Natural killer cell treated with Interleukin-12 subunit alpha and Interleukin-12 subunit beta and Interleukin-15 and Interleukin-18, amount 100 ng/mL, for 72 hours (primary cell): ENCODE data around the gene PCDH17. TPM values are rescaled to one million over a fixed set of nuclear protein-coding genes. Genes with fewer than 3 reads are reported as not detected.

ENCODE experiments used
- ATAC-seq, 2 donors: fragments of 150-1000 bp; cut with Tn5 transposase in 1 of 2; sonication (Bioruptor Pico), chemical (Tn5 transposase) in 1 of 2; 2 replicates each; pipeline ENCODE4 v1.10.0; 2021
- DNase-seq: peaks from one replicate; pipeline ENCODE4 v3.0.0; 2022; ENCODE audit warnings: low spot score
- H3K27ac Mint-ChIP-seq, 2 donors: 1 replicate in 1 of 2; 2 replicates in 1 of 2; pipeline ENCODE4 v1.8.0; 2022; ENCODE audit warnings: mixed read lengths in 2 of 2, mild to moderate bottlenecking in 1 of 2, moderate library complexity in 1 of 2
- H3K27me3 Mint-ChIP-seq, 2 donors: 1 replicate in 1 of 2; 2 replicates in 1 of 2; pipeline ENCODE4 v1.8.0; 2022; ENCODE audit warnings: mixed read lengths in 2 of 2
- H3K36me3 Mint-ChIP-seq: one replicate; pipeline ENCODE4 v1.8.0; 2022; ENCODE audit warnings: mixed read lengths
- H3K4me1 Mint-ChIP-seq, 2 donors: 1 replicate in 1 of 2; 2 replicates in 1 of 2; pipeline ENCODE4 v1.8.0; 2022; ENCODE audit warnings: low read depth in 2 of 2, mixed read lengths in 2 of 2, mild to moderate bottlenecking in 1 of 2
- H3K4me3 Mint-ChIP-seq: one replicate; pipeline ENCODE4 v1.8.0; 2022; ENCODE audit warnings: mixed read lengths
- H3K9me3 Mint-ChIP-seq: 2 replicates; pipeline ENCODE4 v1.8.0; 2022; ENCODE audit warnings: mixed read lengths
- total RNA-seq, 2 donors: library from RNA; stranded (reverse); gene quantifications; one replicate each; pipeline ENCODE4 v1.2.3, GENCODE V29; 2022

PCDH17 gene
- total RNA-seq, 2 donors from 2014 or later: not detected

DNA sequence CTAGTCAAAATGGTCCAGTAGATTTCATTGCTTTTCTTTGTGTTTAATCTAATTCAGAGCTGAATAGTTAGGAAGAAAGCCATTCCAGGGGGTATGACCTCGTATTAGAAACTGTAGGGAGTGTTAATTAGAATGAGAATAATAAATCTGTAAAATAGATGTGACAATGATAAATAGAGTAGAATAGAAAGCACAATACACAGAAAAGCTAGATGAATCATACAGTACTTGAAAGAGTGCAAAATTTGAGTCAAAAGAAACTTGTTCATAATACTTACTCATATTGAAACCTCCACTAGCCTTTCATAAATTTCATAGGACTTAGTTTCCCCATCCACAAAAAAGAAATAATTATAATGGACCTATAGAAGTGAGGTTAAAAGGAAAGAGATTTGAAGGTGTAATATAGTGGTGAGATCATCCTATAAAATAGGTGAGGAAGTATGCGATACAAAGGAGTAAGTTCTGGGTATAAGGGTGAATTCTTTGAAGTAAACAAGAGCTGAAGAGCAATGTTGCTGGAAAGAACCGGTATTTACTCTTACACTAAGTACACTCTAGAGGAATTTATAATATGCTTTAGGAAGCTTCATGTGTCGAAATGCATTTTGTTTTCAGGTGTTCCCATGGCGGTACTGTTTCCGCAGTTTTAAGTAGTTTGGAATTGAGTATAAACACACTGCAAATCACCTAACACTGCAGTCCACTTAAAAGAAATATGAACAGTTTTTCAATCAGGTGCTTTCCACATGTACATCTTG lies 21.9 kb downstream of the PCDH17 start:
- peaks cover 4% of the 10 kb centered on the region for H3K9me3 Mint-ChIP-seq
- no peak overlapping the region for H3K4me3 Mint-ChIP-seq
- no peaks in the 10 kb centered on the region for H3K27me3 Mint-ChIP-seq
- H3K27ac Mint-ChIP-seq: no peak overlapping the region
- H3K4me1 Mint-ChIP-seq: no peaks in the 10 kb centered on the region
- no peak for DNase-seq
- H3K36me3 Mint-ChIP-seq: no peaks in the 10 kb centered on the region
- no peak for ATAC-seq

DNA sequence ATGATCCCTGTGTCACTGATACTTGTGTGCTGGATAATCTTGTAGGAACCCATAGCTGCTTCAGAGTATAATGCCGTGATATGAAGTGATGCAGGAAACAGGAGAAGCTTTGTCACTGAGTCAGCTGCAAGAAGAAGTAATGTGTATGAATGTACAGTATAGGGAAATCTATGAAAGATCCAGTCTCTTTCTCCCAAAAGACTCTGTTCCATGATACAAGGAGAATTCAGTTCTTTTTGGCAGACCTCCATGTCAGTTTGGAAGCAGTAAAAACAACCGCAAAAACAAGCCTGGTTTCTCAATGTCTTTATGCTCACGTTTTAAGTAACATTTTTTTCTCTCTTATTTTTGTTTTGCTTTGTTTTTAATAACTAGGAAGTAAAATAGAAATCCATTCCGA lies 33.9 kb downstream of the PCDH17 start:
- Mint-ChIP-seq H3K4me1 (no peaks in the 10 kb centered on the region), H3K27ac (no peak overlapping the region), H3K4me3 (no peak overlapping the region), H3K27me3 (no peaks in the 10 kb centered on the region), H3K36me3 (peaks cover 16% of the 10 kb centered on the region), H3K9me3 (peaks cover 17% of the 10 kb centered on the region)
- ATAC-seq: no peak
- no peak for DNase-seq

DNA sequence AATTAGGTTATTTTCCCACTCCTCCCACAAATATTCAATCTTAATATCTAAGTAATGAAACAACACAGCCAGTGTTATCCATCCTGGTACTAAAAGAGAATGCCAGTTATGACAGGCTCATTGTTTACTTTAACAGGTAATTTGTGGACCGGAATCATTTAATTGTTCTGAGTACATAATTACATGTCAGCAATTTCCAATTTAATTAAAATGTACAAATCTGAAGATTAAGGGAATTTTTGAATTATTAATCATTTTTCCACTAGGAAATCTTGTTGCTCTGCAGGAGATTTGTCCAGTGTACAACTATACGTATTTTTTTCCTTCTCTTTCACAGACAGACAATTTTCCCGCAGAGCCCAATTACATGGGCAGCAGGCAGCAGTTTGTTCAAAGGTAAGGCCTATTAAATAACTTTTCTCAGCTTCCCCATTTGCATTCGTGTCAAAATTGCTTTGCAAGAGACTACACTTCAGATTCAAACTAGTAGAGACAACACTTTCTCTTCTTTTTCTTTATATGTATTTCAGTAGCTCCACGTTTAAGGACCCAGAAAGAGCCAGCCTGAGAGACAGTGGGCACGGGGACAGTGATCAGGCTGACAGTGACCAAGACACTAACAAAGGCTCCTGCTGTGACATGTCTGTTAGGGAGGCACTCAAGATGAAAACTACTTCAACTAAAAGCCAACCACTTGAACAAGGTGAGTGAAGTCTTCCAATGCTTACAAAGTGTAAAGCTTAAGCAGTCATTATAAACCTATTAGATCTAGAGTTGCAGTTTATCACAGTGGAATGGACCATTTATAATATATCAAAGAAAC lies 34.8 kb downstream of the PCDH17 start:
- Mint-ChIP-seq H3K4me1 (no peaks in the 10 kb centered on the region), H3K36me3 (peaks cover 13% of the 10 kb centered on the region), H3K27me3 (no peaks in the 10 kb centered on the region), H3K4me3 (no peak overlapping the region), H3K27ac (no peak overlapping the region), H3K9me3 (peaks cover 13% of the 10 kb centered on the region)
- ATAC-seq: no peak
- DNase-seq: no peak

DNA sequence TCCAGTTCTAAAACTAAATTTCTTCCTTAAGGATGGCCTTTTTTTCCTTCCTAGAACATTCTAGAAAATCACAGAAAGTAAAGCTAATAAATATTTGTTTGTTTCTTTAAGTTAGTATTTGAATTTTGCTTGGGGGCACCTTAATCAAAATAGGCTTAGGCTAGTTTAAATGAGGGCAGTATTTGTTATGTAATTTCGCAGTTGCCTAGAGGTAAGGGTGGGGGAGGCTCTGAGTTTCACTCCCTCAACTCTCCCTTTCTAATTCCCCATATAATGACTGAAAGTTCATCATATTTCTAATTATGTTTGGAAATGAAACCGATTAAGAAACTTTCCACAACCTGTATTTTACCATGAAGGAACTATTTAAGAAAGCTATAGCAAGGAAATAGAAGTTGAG lies 40.6 kb downstream of the PCDH17 start:
- DNase-seq: no peak
- Mint-ChIP-seq H3K4me1 (no peaks in the 10 kb centered on the region), H3K27ac (no peak overlapping the region), H3K36me3 (peaks cover 11% of the 10 kb centered on the region), H3K27me3 (no peaks in the 10 kb centered on the region), H3K4me3 (no peak overlapping the region), H3K9me3 (peaks cover 5% of the 10 kb centered on the region)
- no peak for ATAC-seq

DNA sequence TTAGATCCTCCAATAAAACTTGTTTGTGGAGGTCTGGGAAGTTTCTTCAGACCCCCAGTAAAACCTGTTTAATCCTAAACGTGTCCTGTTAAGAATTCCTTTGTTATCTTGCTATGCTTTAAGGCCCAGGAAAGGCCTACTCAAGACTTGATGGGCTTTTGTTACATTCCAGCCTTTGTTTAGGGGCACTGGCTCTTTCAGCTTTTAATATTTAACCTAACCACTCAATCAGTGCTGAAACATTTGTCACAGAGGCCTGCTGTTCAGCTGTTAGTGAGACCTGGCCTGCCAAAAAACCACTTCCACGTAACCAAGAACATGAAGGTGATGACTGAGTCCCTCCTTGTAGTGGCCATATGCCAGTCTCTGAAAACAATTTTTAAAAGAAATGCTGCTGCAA lies 41.7 kb downstream of the PCDH17 start:
- Mint-ChIP-seq H3K4me3 (no peak overlapping the region), H3K27ac (no peak overlapping the region), H3K27me3 (no peaks in the 10 kb centered on the region), H3K36me3 (peaks cover 11% of the 10 kb centered on the region), H3K9me3 (peaks cover 12% of the 10 kb centered on the region), H3K4me1 (no peaks in the 10 kb centered on the region)
- DNase-seq (no peak), ATAC-seq (no peak)

DNA sequence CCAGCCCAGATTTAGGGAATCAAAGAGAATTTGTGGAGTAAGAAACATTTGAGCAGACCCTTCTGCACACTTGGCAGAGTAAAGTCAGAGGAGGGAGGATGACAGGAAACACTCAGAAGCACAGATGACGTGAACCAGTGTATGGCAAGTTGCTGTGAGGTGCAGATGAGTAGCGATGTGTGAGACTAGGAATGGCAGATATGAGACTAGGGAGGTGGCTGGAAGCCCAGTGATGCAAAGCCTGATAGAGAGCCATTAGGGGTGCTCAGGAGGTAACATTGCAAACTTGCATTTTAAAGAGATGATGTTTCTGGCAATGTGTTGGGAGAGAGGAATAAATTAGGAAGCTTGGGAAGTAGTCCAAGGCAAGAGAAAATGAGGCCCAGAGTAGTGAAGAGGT lies 44.0 kb downstream of the PCDH17 start:
- Mint-ChIP-seq H3K36me3 (peaks cover 7% of the 10 kb centered on the region), H3K9me3 (peaks cover 14% of the 10 kb centered on the region), H3K27ac (no peak overlapping the region), H3K4me1 (no peaks in the 10 kb centered on the region), H3K27me3 (no peaks in the 10 kb centered on the region), H3K4me3 (no peak overlapping the region)
- DNase-seq (no peak), ATAC-seq (no peak)

DNA sequence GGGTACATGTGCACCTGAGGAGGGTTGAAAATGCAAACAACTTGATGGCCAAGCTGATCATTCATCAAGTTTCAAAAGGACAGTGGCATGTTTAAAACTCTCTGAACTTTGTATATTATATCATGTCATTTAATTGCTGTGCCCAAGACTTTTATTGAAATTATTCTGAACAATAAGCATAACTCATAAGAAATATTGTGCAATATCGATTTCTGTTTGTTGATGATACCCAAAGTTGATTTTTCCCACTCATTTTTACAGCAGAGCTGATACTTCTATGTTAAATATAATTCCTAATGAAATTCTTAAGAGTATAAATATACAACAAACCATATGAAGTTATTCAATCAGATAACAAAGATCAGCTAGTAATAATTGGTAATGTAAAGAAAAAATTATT lies 49.1 kb downstream of the PCDH17 start:
- Mint-ChIP-seq H3K27me3 (no peaks in the 10 kb centered on the region), H3K9me3 (peaks cover 16% of the 10 kb centered on the region), H3K36me3 (peaks cover 1% of the 10 kb centered on the region), H3K4me1 (no peaks in the 10 kb centered on the region), H3K27ac (no peak overlapping the region), H3K4me3 (no peak overlapping the region)
- DNase-seq (no peak), ATAC-seq (no peak)

DNA sequence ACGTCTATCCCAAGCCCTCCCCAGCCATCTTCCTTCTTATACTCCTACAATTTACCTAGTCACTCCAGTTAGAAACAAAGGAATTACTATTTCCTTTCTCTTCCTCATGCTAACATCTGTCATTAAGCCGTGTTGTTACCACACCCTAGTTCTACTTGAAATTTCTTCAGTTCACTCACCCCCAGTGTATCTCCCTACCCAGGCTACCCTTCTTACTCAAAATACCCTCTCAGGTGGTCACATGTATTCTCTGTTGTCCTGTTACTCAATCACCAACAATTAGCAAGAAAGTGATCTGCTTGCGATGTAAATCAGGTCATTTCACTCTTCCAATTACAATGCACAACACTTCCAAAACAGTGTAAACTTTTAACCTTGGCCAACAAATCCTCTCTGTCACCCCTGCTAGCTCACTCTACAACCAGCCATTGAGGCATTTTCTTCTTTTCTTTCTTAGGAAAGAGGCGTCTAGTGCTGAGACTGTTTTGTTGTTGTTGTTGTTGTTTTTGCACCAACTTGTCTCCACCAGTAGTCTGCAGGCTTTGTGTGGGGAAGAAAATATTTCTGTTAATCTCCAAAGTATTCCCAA lies 50.7 kb downstream of the PCDH17 start:
- no peak overlapping the region for H3K27ac Mint-ChIP-seq
- peaks cover 15% of the 10 kb centered on the region for H3K9me3 Mint-ChIP-seq
- H3K36me3 Mint-ChIP-seq: no peaks in the 10 kb centered on the region
- DNase-seq (no peak), ATAC-seq (no peak)
- H3K4me1 Mint-ChIP-seq: no peaks in the 10 kb centered on the region
- H3K4me3 Mint-ChIP-seq: no peak overlapping the region
- no peaks in the 10 kb centered on the region for H3K27me3 Mint-ChIP-seq

GRCh38 chr13:57698851-57699250 lies 67.3 kb downstream of the PCDH17 start:
- DNase-seq (no peak), ATAC-seq (no peak)
- no peaks in the 10 kb centered on the region for H3K36me3 Mint-ChIP-seq
- no peak overlapping the region for H3K4me3 Mint-ChIP-seq
- H3K4me1 Mint-ChIP-seq: no peaks in the 10 kb centered on the region
- no peaks in the 10 kb centered on the region for H3K27me3 Mint-ChIP-seq
- no peak overlapping the region for H3K27ac Mint-ChIP-seq
- peaks cover 17% of the 10 kb centered on the region for H3K9me3 Mint-ChIP-seq

GRCh38 chr13:57704031-57704430 lies 72.5 kb downstream of the PCDH17 start:
- no peak overlapping the region for H3K27ac Mint-ChIP-seq
- H3K9me3 Mint-ChIP-seq: peaks cover 13% of the 10 kb centered on the region
- no peak for DNase-seq
- no peak overlapping the region for H3K4me3 Mint-ChIP-seq
- H3K36me3 Mint-ChIP-seq: no peaks in the 10 kb centered on the region
- H3K27me3 Mint-ChIP-seq: no peaks in the 10 kb centered on the region
- no peak for ATAC-seq
- no peaks in the 10 kb centered on the region for H3K4me1 Mint-ChIP-seq

DNA sequence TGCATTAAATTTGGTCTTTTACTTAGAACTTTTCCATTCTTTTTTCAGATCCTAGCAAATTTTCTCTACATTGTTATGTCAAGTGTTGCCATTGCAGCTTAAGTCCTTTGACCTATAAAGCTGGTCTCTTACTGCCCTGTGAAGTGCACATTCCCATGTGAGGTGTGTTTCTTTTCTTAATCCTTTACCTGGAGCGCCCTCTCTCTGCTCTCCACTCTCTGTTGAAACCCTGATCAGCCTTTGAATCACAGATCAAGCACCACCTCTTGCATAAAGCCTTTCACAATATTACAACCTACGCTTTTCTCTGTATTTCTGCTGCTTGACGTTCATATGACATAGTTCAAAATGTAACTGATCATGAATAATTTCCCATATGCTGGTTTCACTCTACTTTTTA lies 84.8 kb downstream of the PCDH17 start:
- ATAC-seq (no peak), DNase-seq (no peak)
- no peaks in the 10 kb centered on the region for H3K36me3 Mint-ChIP-seq
- H3K4me3 Mint-ChIP-seq: no peak overlapping the region
- no peaks in the 10 kb centered on the region for H3K4me1 Mint-ChIP-seq
- H3K27ac Mint-ChIP-seq: no peak overlapping the region
- H3K27me3 Mint-ChIP-seq: no peaks in the 10 kb centered on the region
- peaks cover 8% of the 10 kb centered on the region for H3K9me3 Mint-ChIP-seq

- peaks cover 5% of the 10 kb centered on the region for H3K9me3 Mint-ChIP-seq
- no peaks in the 10 kb centered on the region for H3K27me3 Mint-ChIP-seq
- H3K4me1 Mint-ChIP-seq: no peaks in the 10 kb centered on the region
- H3K27ac Mint-ChIP-seq: no peak overlapping the region
- DNase-seq (no peak), ATAC-seq (no peak)
- H3K36me3 Mint-ChIP-seq: no peaks in the 10 kb centered on the region
- no peak overlapping the region for H3K4me3 Mint-ChIP-seq
Measured at GRCh38 chr13:57724486-57725272, 93.1 kb downstream of the PCDH17 start.

GRCh38 chr13:57725480-57725879 lies 93.9 kb downstream of the PCDH17 start:
- DNase-seq (no peak), ATAC-seq (no peak)
- Mint-ChIP-seq H3K27ac (no peak overlapping the region), H3K36me3 (no peaks in the 10 kb centered on the region), H3K4me3 (no peak overlapping the region), H3K27me3 (no peaks in the 10 kb centered on the region), H3K9me3 (peaks cover 5% of the 10 kb centered on the region), H3K4me1 (no peaks in the 10 kb centered on the region)
